Chondrocyte (in vitro differentiated cells): ENCODE data around the gene KLK14. TPM values are rescaled to one million over a fixed set of nuclear protein-coding genes. Genes with fewer than 3 reads are reported as not detected.

ENCODE experiments used
- DNase-seq: peaks from one replicate; pipeline ENCODE4 v3.0.0; 2021; ENCODE audit warnings: mixed read lengths, low spot score
- H3K27ac Mint-ChIP-seq: one replicate; pipeline ENCODE4 v1.8.0; 2021; ENCODE audit warnings: mild to moderate bottlenecking, moderate library complexity, mixed read lengths; ENCODE audit not compliant: unreplicated experiment
- H3K27me3 Mint-ChIP-seq: 2 replicates; pipeline ENCODE4 v1.8.0; 2021; ENCODE audit warnings: low read depth, mixed read lengths
- H3K36me3 Mint-ChIP-seq: 2 replicates; pipeline ENCODE4 v1.8.0; 2021; ENCODE audit warnings: low read depth, mixed read lengths
- H3K4me1 Mint-ChIP-seq: 2 replicates; pipeline ENCODE4 v1.8.0; 2021; ENCODE audit warnings: low read depth, mild to moderate bottlenecking, mixed read lengths
- H3K4me3 Mint-ChIP-seq: one replicate; pipeline ENCODE4 v1.8.0; 2021; ENCODE audit warnings: mild to moderate bottlenecking, moderate library complexity, mixed read lengths; ENCODE audit not compliant: unreplicated experiment
- H3K9me3 Mint-ChIP-seq: 2 replicates; pipeline ENCODE4 v1.8.0; 2021; ENCODE audit warnings: low read depth, mixed read lengths
- CTCF ChIP-seq: fragments of 200-600 bp; sonication (generic); IDR thresholded peaks from 2 replicates; pipeline ENCODE4 v1.5.0; 2021; ENCODE audit warnings: antibody characterized with exemption, mild to moderate bottlenecking, moderate library complexity
- total RNA-seq: library from RNA; stranded (reverse); gene quantifications from 3 replicates; pipeline ENCODE4 v1.2.1, GENCODE V29; 2021

KLK14 gene
- total RNA-seq, 1 donor from 2014 or later, result not detected

GRCh38 chr19:51097166-51097738, 14.6 kb upstream of the KLK14 start:
- Mint-ChIP-seq H3K27ac (no peak overlapping the region), H3K27me3 (no peaks in the 10 kb centered on the region), H3K36me3 (peaks cover 9% of the 10 kb centered on the region), H3K4me3 (no peak overlapping the region), H3K9me3 (no peaks in the 10 kb centered on the region), H3K4me1 (peaks cover 2% of the 10 kb centered on the region)
- peak; percentile 49 for DNase-seq
- TF ChIP-seq CTCF, result peak; percentile 72

- peak; percentile 34 for TF ChIP-seq CTCF
- DNase-seq, result peak; percentile 38
- no peak overlapping the region for H3K27ac Mint-ChIP-seq
- H3K4me1 Mint-ChIP-seq, result peaks cover 2% of the 10 kb centered on the region
- H3K4me3 Mint-ChIP-seq, result no peak overlapping the region
- peaks cover 9% of the 10 kb centered on the region for H3K36me3 Mint-ChIP-seq
- no peaks in the 10 kb centered on the region for H3K9me3 Mint-ChIP-seq
- no peaks in the 10 kb centered on the region for H3K27me3 Mint-ChIP-seq
These were observed 13.9 kb upstream of the KLK14 start for GRCh38 chr19:51096473-51097165.

- H3K4me3 Mint-ChIP-seq, result no peak overlapping the region
- H3K4me1 Mint-ChIP-seq, result peaks cover 2% of the 10 kb centered on the region
- DNase-seq, result no peak
- H3K36me3 Mint-ChIP-seq, result peaks cover 9% of the 10 kb centered on the region
- peak; percentile 77 for TF ChIP-seq CTCF
- H3K27ac Mint-ChIP-seq, result no peak overlapping the region
- H3K27me3 Mint-ChIP-seq, result no peaks in the 10 kb centered on the region
- H3K9me3 Mint-ChIP-seq, result no peaks in the 10 kb centered on the region
These were observed 12.1 kb upstream of the KLK14 start for GRCh38 chr19:51094696-51095279.

GRCh38 chr19:51093510-51094345, 11.0 kb upstream of the KLK14 start:
- no peaks in the 10 kb centered on the region for H3K9me3 Mint-ChIP-seq
- H3K27ac Mint-ChIP-seq, result no peak overlapping the region
- DNase-seq, result no peak
- no peaks in the 10 kb centered on the region for H3K27me3 Mint-ChIP-seq
- no peak overlapping the region for H3K4me3 Mint-ChIP-seq
- peaks cover 2% of the 10 kb centered on the region for H3K4me1 Mint-ChIP-seq
- H3K36me3 Mint-ChIP-seq, result peaks cover 5% of the 10 kb centered on the region
- no peak for TF ChIP-seq CTCF

GRCh38 chr19:51093101-51093500, 10.4 kb upstream of the KLK14 start:
- no peak for DNase-seq
- TF ChIP-seq CTCF, result no peak
- no peaks in the 10 kb centered on the region for H3K9me3 Mint-ChIP-seq

More at GRCh38 chr19:51093101-51093500, 10.4 kb upstream of the KLK14 start:
- no peak overlapping the region for H3K4me3 Mint-ChIP-seq
- no peaks in the 10 kb centered on the region for H3K27me3 Mint-ChIP-seq
- H3K4me1 Mint-ChIP-seq, result peaks cover 2% of the 10 kb centered on the region
- H3K27ac Mint-ChIP-seq, result no peak overlapping the region
- H3K36me3 Mint-ChIP-seq, result peaks cover 5% of the 10 kb centered on the region
